Ammon's horn (tissue), 1 donor: ENCODE measurements around the gene WDFY2.
"Not testable (repeated sequence)": the region's sequence is repeated elsewhere in the genome, so short reads cannot be mapped to it uniquely, and the experiment has no call there.

ENCODE experiments used
- DNase-seq: peaks from one replicate; pipeline ENCODE4 v3.0.0-alpha.2; 2016; ENCODE audit warnings: low spot score

Gene WDFY2

GRCh38 chr13:51583875-51584730 is at the start of gene WDFY2:
Gene WDFY2 (plus strand): TSS chr13:51584462. CDS start chr13:51584688, 226 bp downstream.
- peak; percentile 100 for DNase-seq

- DNase-seq, result no peak
These were observed 45.6 kb upstream of the WDFY2 start for GRCh38 chr13:51538591-51539179.

- no peak for DNase-seq
These were observed 44.4 kb upstream of the WDFY2 start for GRCh38 chr13:51539887-51540286.

GRCh38 chr13:51541037-51541436 is 43.2 kb upstream of the WDFY2 start:
- DNase-seq, result no peak

- no peak for DNase-seq
These were observed 42.4 kb upstream of the WDFY2 start for GRCh38 chr13:51541809-51542258.

GRCh38 chr13:51542346-51543242 is 41.7 kb upstream of the WDFY2 start:
- peak; percentile 39 for DNase-seq

- not testable (repeated sequence) for DNase-seq
These were observed 38.8 kb upstream of the WDFY2 start for GRCh38 chr13:51545446-51545845.

GRCh38 chr13:51547425-51548176 is 36.7 kb upstream of the WDFY2 start:
- DNase-seq, result no peak

GRCh38 chr13:51549050-51549449 is 35.2 kb upstream of the WDFY2 start:
- DNase-seq, result no peak

- DNase-seq, result no peak
These were observed 34.7 kb upstream of the WDFY2 start for GRCh38 chr13:51549593-51549992.

GRCh38 chr13:51550151-51550550 is 34.1 kb upstream of the WDFY2 start:
- DNase-seq, result no peak

- no peak for DNase-seq
These were observed 32.8 kb upstream of the WDFY2 start for GRCh38 chr13:51551416-51551815.

- DNase-seq, result no peak
These were observed 32.2 kb upstream of the WDFY2 start for GRCh38 chr13:51552027-51552426.

GRCh38 chr13:51553531-51553930 is 30.7 kb upstream of the WDFY2 start:
- DNase-seq, result no peak

GRCh38 chr13:51556740-51557139 is 27.5 kb upstream of the WDFY2 start:
- DNase-seq, result no peak

GRCh38 chr13:51557438-51557837 is 26.8 kb upstream of the WDFY2 start:
- DNase-seq, result no peak

GRCh38 chr13:51557875-51558612 is 26.2 kb upstream of the WDFY2 start:
- no peak for DNase-seq

- no peak for DNase-seq
These were observed 24.1 kb upstream of the WDFY2 start for GRCh38 chr13:51559946-51560735.

- peak; percentile 38 for DNase-seq
These were observed 22.1 kb upstream of the WDFY2 start for GRCh38 chr13:51562011-51562671.

GRCh38 chr13:51564252-51564651 is 20.0 kb upstream of the WDFY2 start:
- no peak for DNase-seq
